Stimulated activated CD8-positive, alpha-beta memory T cell treated with anti-CD3 and anti-CD28 coated beads, Interleukin-15, amount 100 ng/mL, for 4 hours (primary cell): ENCODE results near the gene CAPN5.

Source experiments
- DNase-seq, 2 donors: peaks; one replicate each; pipeline ENCODE4 v3.0.0-alpha.2; 2020; ENCODE audit warnings: low read depth in 2 of 2

Gene CAPN5

GRCh38 chr11:77063861-77064260 lies 2.9 kb upstream of the CAPN5 start:
- DNase-seq: no peak

- DNase-seq: no peak
Measured at GRCh38 chr11:77064648-77065217, 2.0 kb upstream of the CAPN5 start.

GRCh38 chr11:77065878-77066228 lies 918 bp upstream of the CAPN5 start:
- DNase-seq: no peak

GRCh38 chr11:77067861-77068443 lies 1.2 kb downstream of the CAPN5 start:
- no peak for DNase-seq

- DNase-seq: no peak
Measured at GRCh38 chr11:77068457-77069335, 1.9 kb downstream of the CAPN5 start.

GRCh38 chr11:77069336-77069968 lies 2.7 kb downstream of the CAPN5 start:
- no peak for DNase-seq

GRCh38 chr11:77069969-77070582 lies 3.3 kb downstream of the CAPN5 start:
- no peak for DNase-seq

- DNase-seq: no peak
Measured at GRCh38 chr11:77071077-77071476, 4.3 kb downstream of the CAPN5 start.

- DNase-seq: no peak
Measured at GRCh38 chr11:77071671-77072605, 5.2 kb downstream of the CAPN5 start.

GRCh38 chr11:77072851-77073327 lies 6.1 kb downstream of the CAPN5 start:
- DNase-seq: no peak

GRCh38 chr11:77073328-77074001 lies 6.7 kb downstream of the CAPN5 start:
- DNase-seq: no peak

- DNase-seq: no peak
Measured at GRCh38 chr11:77074205-77074604, 7.4 kb downstream of the CAPN5 start.

- no peak for DNase-seq
Measured at GRCh38 chr11:77074626-77075221, 8.0 kb downstream of the CAPN5 start.

GRCh38 chr11:77075425-77075905 lies 8.7 kb downstream of the CAPN5 start:
- DNase-seq: no peak

GRCh38 chr11:77079666-77080065 lies 12.9 kb downstream of the CAPN5 start:
- no peak for DNase-seq

- DNase-seq: no peak
Measured at GRCh38 chr11:77080643-77081210, 14.0 kb downstream of the CAPN5 start.

- no peak for DNase-seq
Measured at GRCh38 chr11:77081381-77081851, 14.6 kb downstream of the CAPN5 start.

- no peak for DNase-seq
Measured at GRCh38 chr11:77081976-77082836, 15.4 kb downstream of the CAPN5 start.
